ENCODE data around the gene ADORA1.
A peak's percentile ranks its signal among the peaks of the same experiment; 100 is the strongest.

ADORA1 gene

GRCh38 chr1:203158423-203158822 is 30.9 kb downstream of the ADORA1 start:
- no peak for DNase-seq (ENCODE audit: low read depth in 2 of 2)

- DNase-seq (ENCODE audit: low read depth in 2 of 2), result no peak
These were observed 31.6 kb downstream of the ADORA1 start for GRCh38 chr1:203158960-203159665.

GRCh38 chr1:203159844-203160243 is 32.3 kb downstream of the ADORA1 start:
- no peak for DNase-seq (ENCODE audit: low read depth in 2 of 2)

GRCh38 chr1:203161175-203161574 is 33.6 kb downstream of the ADORA1 start:
- no peak for DNase-seq (ENCODE audit: low read depth in 2 of 2)

GRCh38 chr1:203161703-203162102 is 34.2 kb downstream of the ADORA1 start:
- no peak for DNase-seq (ENCODE audit: low read depth in 2 of 2)

GRCh38 chr1:203162403-203162802 is 34.9 kb downstream of the ADORA1 start:
- no peak for DNase-seq (ENCODE audit: low read depth in 2 of 2)

- no peak for DNase-seq (ENCODE audit: low read depth in 2 of 2)
These were observed 36.5 kb downstream of the ADORA1 start for GRCh38 chr1:203163891-203164635.

- DNase-seq (ENCODE audit: low read depth in 2 of 2), result no peak
These were observed 37.7 kb downstream of the ADORA1 start for GRCh38 chr1:203165101-203165799.

- DNase-seq (ENCODE audit: low read depth in 2 of 2), result no peak
These were observed 38.3 kb downstream of the ADORA1 start for GRCh38 chr1:203165800-203166161.

GRCh38 chr1:203166192-203166940 is 38.8 kb downstream of the ADORA1 start:
- no peak for DNase-seq (ENCODE audit: low read depth in 2 of 2)

- DNase-seq (ENCODE audit: low read depth in 2 of 2), result no peak
These were observed 39.7 kb downstream of the ADORA1 start for GRCh38 chr1:203167026-203167912.

GRCh38 chr1:203167913-203168200 is 40.3 kb downstream of the ADORA1 start:
- DNase-seq (ENCODE audit: low read depth in 2 of 2), result no peak

- DNase-seq (ENCODE audit: low read depth in 2 of 2), result no peak
These were observed 40.8 kb downstream of the ADORA1 start for GRCh38 chr1:203168256-203168786.

GRCh38 chr1:203168991-203169390 is 41.5 kb downstream of the ADORA1 start:
- no peak for DNase-seq (ENCODE audit: low read depth in 2 of 2)

GRCh38 chr1:203169770-203170520 is 42.4 kb downstream of the ADORA1 start:
- DNase-seq (ENCODE audit: low read depth in 2 of 2), result no peak

GRCh38 chr1:203170625-203171330 is 43.3 kb downstream of the ADORA1 start:
- DNase-seq (ENCODE audit: low read depth in 2 of 2), result no peak

GRCh38 chr1:203171341-203172183 is 44.0 kb downstream of the ADORA1 start:
- no peak for DNase-seq (ENCODE audit: low read depth in 2 of 2)

- peak; percentile 9 to 21 for DNase-seq (ENCODE audit: low read depth in 2 of 2)
These were observed 44.9 kb downstream of the ADORA1 start for GRCh38 chr1:203172184-203173010.
